Measurements from ENCODE around the gene NKX2-2.

- TF ChIP-seq POLR2A (IDR thresholded peaks at IDR 0.05; ENCODE audit: low read length) = no peak
- TF ChIP-seq GATA1 (IDR thresholded peaks at IDR 0.05; ENCODE audit: low read depth, low read length) = no peak
Measured at GRCh38 chr20:21559305-21559704, 45.4 kb upstream of the NKX2-2 start.
